ENCODE results near the gene MAPK8IP3. TPM values are rescaled to one million over a fixed set of nuclear protein-coding genes. Genes with fewer than 3 reads are reported as not detected.
"Not testable (repeated sequence)": the region's sequence is repeated elsewhere in the genome, so short reads cannot be mapped to it uniquely, and the experiment has no call there.

The MAPK8IP3 gene
- total RNA-seq, 1 experiment from 2014 or later = 77.4 TPM

DNA sequence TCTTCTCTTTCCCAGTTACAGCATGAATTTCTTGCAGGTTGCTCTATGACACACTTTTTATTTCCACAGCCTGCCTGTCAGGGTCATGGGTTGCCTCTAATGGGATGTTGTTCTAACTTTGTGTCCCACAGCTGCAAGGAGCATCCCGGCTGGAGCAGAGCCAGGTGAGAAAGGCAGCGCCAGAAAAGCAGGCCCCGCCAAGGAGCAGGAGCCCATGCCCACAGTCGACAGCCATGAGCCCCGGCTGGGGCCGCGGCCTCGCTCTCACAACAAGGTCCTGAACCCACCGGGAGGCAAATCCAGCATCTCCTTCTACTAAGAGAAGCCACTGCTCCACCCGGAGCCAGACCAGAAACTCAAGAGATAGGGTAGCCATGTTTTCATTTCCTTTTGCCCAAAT, 7.3 kb upstream of the MAPK8IP3 start:
- POLR2A ChIA-PET = interaction anchor here (0.6 kb wide), 1 partner anchor 35 kb away, joined by 3 read pairs; no protein-coding TSS in a partner anchor
- CTCF ChIA-PET = interaction anchor here (0.5 kb wide), 1 partner anchor 447 kb away, joined by 3 read pairs; no protein-coding TSS in a partner anchor
- no TSS peak for BruUV-seq (replicated peaks)
- Mint-ChIP-seq H3K27me3 (ENCODE audit: insufficient read depth, unreplicated experiment) (no peaks in the 10 kb centered on the region), H3K9me3 (ENCODE audit: unreplicated experiment) (no peaks in the 10 kb centered on the region), H3K4me3 (ENCODE audit: unreplicated experiment) (no peak overlapping the region), H3K36me3 (ENCODE audit: insufficient read depth, unreplicated experiment) (peaks cover 96% of the 10 kb centered on the region), H3K27ac (ENCODE audit: low read depth, unreplicated experiment) (no peak overlapping the region), H3K4me1 (ENCODE audit: insufficient read depth, unreplicated experiment) (peaks cover 11% of the 10 kb centered on the region)
- no peak for DNase-seq (ENCODE audit: unreplicated experiment)
- intact Hi-C loops (cut with micrococcal nuclease) = no loop called here
- TF ChIP-seq, protein P1, sequence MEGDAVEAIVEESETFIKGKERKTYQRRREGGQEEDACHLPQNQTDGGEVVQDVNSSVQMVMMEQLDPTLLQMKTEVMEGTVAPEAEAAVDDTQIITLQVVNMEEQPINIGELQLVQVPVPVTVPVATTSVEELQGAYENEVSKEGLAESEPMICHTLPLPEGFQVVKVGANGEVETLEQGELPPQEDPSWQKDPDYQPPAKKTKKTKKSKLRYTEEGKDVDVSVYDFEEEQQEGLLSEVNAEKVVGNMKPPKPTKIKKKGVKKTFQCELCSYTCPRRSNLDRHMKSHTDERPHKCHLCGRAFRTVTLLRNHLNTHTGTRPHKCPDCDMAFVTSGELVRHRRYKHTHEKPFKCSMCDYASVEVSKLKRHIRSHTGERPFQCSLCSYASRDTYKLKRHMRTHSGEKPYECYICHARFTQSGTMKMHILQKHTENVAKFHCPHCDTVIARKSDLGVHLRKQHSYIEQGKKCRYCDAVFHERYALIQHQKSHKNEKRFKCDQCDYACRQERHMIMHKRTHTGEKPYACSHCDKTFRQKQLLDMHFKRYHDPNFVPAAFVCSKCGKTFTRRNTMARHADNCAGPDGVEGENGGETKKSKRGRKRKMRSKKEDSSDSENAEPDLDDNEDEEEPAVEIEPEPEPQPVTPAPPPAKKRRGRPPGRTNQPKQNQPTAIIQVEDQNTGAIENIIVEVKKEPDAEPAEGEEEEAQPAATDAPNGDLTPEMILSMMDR (IDR thresholded peaks at IDR 0.05; ENCODE audit: unreplicated experiment) = no peak

DNA sequence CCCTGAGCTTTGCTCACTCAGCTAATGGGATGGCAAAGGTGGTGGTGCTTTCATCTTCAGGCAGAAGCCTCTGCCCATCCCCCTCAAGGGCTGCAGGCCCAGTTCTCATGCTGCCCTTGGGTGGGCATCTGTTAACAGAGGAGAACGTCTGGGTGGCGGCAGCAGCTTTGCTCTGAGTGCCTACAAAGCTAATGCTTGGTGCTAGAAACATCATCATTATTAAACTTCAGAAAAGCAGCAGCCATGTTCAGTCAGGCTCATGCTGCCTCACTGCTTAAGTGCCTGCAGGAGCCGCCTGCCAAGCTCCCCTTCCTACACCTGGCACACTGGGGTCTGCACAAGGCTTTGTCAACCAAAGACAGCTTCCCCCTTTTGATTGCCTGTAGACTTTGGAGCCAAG, 5.7 kb upstream of the MAPK8IP3 start:
- H3K4me1 Mint-ChIP-seq (ENCODE audit: insufficient read depth, unreplicated experiment) = peaks cover 11% of the 10 kb centered on the region
- ChIA-PET POLR2A (interaction anchor here (1.0 to 5.2 kb wide), 5 partner anchors 10 to 45 kb away, joined by 4 to 105 read pairs (median 20); partner anchors contain the start of gene JPT2), CTCF (no interaction called here)
- no peak overlapping the region for H3K4me3 Mint-ChIP-seq (ENCODE audit: unreplicated experiment)
- BruUV-seq (replicated peaks) = no TSS peak
- no peaks in the 10 kb centered on the region for H3K27me3 Mint-ChIP-seq (ENCODE audit: insufficient read depth, unreplicated experiment)
- intact Hi-C loops (cut with micrococcal nuclease) = loop anchor here (10.0 kb wide), 1 partner anchor 275 kb away; the partner anchor contains the start of gene UQCC4
- TF ChIP-seq, protein P1 (IDR thresholded peaks at IDR 0.05; ENCODE audit: unreplicated experiment) = no peak
- H3K27ac Mint-ChIP-seq (ENCODE audit: low read depth, unreplicated experiment) = no peak overlapping the region
- H3K36me3 Mint-ChIP-seq (ENCODE audit: insufficient read depth, unreplicated experiment) = peaks cover 88% of the 10 kb centered on the region
- DNase-seq (ENCODE audit: unreplicated experiment) = no peak
- no peaks in the 10 kb centered on the region for H3K9me3 Mint-ChIP-seq (ENCODE audit: unreplicated experiment)

DNA sequence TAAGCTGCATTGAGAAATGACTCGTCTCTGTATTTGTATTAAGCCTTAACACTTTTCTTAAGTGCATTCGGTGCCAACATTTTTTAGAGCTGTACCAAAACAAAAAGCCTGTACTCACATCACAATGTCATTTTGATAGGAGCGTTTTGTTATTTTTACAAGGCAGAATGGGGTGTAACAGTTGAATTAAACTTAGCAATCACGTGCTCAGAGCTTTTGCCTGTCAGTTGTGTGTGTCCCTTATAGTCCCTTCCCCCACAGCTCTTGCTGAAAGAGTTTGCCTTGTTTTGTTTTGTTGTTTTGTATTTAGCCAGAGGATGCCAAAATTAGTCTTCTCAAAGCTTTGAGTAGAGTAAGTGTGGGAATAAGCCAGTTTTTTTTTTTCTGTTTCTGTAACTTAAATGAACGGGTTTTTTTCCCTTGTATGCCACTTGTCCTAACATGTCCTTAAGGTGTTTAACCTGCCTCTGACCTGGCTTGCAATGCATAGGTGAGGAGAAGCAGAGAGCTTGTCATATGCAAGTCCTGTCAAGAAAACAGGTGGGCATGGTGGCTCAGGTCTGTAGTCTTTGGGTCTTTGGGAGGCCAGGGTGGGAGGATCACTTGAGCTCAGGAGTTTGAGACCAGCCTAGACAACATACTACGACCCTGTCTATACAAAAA, 4.6 kb upstream of the MAPK8IP3 start:
- Mint-ChIP-seq H3K27me3 (ENCODE audit: insufficient read depth, unreplicated experiment) (no peaks in the 10 kb centered on the region), H3K36me3 (ENCODE audit: insufficient read depth, unreplicated experiment) (peaks cover 85% of the 10 kb centered on the region), H3K9me3 (ENCODE audit: unreplicated experiment) (no peaks in the 10 kb centered on the region), H3K27ac (ENCODE audit: low read depth, unreplicated experiment) (peak overlapping the region; percentile 82), H3K4me1 (ENCODE audit: insufficient read depth, unreplicated experiment) (peaks cover 11% of the 10 kb centered on the region), H3K4me3 (ENCODE audit: unreplicated experiment) (no peak overlapping the region)
- ChIA-PET POLR2A (interaction anchor here (1.0 to 5.2 kb wide), 11 partner anchors 11 to 246 kb away, joined by 3 to 105 read pairs (median 4); partner anchors contain the start of genes CRAMP1, IFT140, JPT2 and NME3), CTCF (interaction anchor here (0.7 to 2.7 kb wide), 5 partner anchors 10 to 1483 kb away, joined by 3 to 35 read pairs (median 4); no protein-coding TSS in a partner anchor)
- TF ChIP-seq, protein P1 (IDR thresholded peaks at IDR 0.05; ENCODE audit: unreplicated experiment) = no peak
- intact Hi-C loops (cut with micrococcal nuclease) = loop anchor here (10.0 kb wide), 1 partner anchor 277 kb away; the partner anchor contains the start of gene UQCC4
- BruUV-seq (replicated peaks) = no TSS peak
- DNase-seq (ENCODE audit: unreplicated experiment) = no peak

DNA sequence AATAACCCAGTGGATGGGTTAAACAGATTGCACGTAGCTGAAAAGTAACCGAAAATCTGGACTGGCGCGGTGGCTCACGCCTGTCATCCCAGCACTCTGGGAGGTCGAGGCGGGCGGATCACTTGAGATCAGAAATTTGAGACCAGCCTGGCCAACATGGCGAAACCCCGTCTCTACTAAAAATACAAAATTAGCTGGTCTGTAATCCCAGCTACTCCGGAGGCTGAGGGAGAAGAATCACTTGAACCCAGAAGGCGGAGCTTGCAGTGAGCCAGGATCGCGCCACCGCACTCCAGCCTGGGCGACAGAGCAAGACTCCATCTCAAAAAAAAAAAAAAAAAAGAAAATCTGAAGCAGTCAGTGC, 689 bp upstream of the MAPK8IP3 start:
- DNase-seq (ENCODE audit: unreplicated experiment) = peak; percentile 16
- Mint-ChIP-seq H3K27ac (ENCODE audit: low read depth, unreplicated experiment) (peak overlapping the region; percentile 87), H3K4me3 (ENCODE audit: unreplicated experiment) (peak overlapping the region; percentile 83), H3K36me3 (ENCODE audit: insufficient read depth, unreplicated experiment) (peaks cover 46% of the 10 kb centered on the region), H3K4me1 (ENCODE audit: insufficient read depth, unreplicated experiment) (peaks cover 20% of the 10 kb centered on the region)
- not testable (repeated sequence) for BruUV-seq (replicated peaks); H3K9me3 Mint-ChIP-seq (ENCODE audit: unreplicated experiment); H3K27me3 Mint-ChIP-seq (ENCODE audit: insufficient read depth, unreplicated experiment)
- POLR2A ChIA-PET = interaction anchor here (0.6 to 4.8 kb wide), 24 partner anchors 11 to 1162 kb away, joined by 3 to 130 read pairs (median 6); partner anchors contain the start of genes CRAMP1, EME2, IFT140 and JPT2
- intact Hi-C loops (cut with micrococcal nuclease) = loop anchor here (1.0 to 10.0 kb wide), 3 partner anchors 27 to 281 kb away; partner anchors contain the start of genes CRAMP1, IFT140, JPT2 and UQCC4
- CTCF ChIA-PET = interaction anchor here (0.7 to 2.5 kb wide), 12 partner anchors 12 to 224 kb away, joined by 3 to 17 read pairs (median 5); partner anchors contain the start of gene JPT2

Measured in MCF 10A (cell line).